ENCODE measurements around the gene BRI3. TPM values are rescaled to one million over a fixed set of nuclear protein-coding genes. Genes with fewer than 3 reads are reported as not detected.

The BRI3 gene
- total RNA-seq, 1 donor from 2014 or later = 240 TPM

DNA sequence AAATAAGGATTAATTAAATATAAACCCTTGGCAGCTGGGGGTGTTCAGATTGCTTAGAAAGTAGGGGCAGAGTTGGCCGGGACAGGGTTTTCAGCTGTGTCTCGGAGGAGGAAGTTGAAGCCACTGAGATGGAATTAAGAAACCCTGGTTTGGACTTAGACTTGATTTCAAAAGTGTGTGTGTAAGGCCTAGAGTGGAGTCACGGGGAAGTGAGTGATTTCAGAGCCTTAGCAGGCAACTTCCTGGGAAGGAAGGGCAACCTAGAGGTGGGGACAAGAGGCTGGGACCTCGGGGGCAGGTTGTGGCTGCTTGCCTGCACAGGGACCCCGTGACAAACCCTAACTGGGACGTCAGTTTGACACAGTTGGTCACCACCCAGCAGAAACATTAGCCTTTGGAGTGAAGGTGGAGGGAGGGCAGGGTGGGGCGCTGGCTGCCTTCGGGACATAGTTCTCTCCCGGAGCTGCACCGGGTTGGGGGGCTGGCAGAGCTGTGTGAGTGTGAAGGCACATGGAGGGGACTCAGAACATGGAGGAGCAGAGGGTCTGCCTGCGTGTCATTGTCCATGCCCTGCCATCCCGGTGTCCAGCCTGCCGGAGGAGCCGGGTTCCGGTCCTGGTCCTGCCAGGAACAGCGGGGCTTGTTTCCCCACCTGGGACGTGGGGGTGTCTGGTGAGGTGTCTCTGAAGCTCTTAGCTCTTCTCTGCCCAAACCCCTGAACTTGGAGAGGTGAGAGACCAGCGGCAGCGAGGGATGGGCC lies 1.8 kb downstream of the BRI3 start:
- ATAC-seq = no peak
- intact Hi-C loops (cut with DNase I) = loop anchor here (5.0 kb wide), 2 partner anchors 119 to 544 kb away; partner anchors contain the start of gene BAIAP2L1

DNA sequence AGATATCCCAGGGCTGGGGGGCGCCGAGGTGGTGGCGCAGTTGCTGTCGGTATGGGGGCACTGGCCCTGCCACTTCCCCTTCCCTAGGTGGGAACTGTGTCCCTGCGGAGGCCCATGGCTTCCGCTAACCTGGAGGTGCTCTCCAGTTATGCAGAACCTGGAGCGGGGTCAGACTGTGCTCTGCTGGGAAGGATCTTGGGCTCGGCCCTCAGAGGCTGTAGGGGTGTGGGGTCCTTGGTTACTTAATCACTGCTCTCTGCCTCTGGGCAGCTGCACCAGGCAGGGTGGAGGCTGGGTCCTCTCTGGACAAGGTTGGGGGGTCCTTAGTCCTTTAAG lies 2.4 kb downstream of the BRI3 start:
- intact Hi-C loops (cut with DNase I) = loop anchor here (5.0 kb wide), 2 partner anchors 118 to 543 kb away; partner anchors contain the start of gene BAIAP2L1
- no peak for DNase-seq (ENCODE audit: missing footprints)

More for the DNA sequence above, 1.8 kb downstream of the BRI3 start:
- no peak for DNase-seq (ENCODE audit: missing footprints)

DNA sequence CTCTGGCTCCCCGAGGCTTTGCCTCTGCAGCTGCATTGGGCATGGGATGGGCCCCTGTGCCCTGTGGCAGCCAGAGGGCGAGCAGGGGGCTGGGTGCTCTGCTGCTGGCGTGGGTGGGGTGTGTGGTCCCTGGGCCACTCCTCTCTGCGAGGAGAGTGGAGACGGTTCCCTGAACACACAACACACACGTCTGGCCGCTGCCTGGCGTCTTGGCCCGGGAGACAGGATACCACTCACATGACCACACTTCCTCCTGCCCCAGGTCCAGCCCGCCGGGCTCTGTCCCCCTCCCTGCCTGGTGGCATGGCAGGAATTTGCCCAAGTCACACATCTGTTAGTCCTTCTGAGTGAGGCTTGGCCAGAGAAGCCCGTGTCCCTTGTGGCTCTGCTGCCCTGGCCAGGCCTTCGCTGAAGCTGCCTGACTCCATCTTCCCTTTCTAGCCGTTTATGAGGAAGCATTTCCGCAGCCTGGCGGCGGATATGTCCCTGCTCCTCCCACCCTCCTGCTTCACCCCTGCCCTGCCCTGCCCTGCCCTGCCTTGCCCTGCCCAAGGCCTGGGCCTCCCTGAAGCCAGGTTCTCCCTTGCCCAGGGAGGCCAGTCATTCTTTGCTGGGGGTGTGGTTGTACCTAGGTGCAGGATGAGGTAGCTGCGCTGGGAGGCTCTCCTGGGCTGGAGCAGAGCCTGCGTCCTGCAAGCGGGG lies 3.0 kb downstream of the BRI3 start:
- ATAC-seq (peak; percentile 57), DNase-seq (ENCODE audit: missing footprints) (peak; percentile 93)
- intact Hi-C loops (cut with DNase I) = loop anchor here (5.0 kb wide), 2 partner anchors 118 to 543 kb away; partner anchors contain the start of gene BAIAP2L1

More for the DNA sequence above, 2.4 kb downstream of the BRI3 start:
- ATAC-seq = no peak

DNA sequence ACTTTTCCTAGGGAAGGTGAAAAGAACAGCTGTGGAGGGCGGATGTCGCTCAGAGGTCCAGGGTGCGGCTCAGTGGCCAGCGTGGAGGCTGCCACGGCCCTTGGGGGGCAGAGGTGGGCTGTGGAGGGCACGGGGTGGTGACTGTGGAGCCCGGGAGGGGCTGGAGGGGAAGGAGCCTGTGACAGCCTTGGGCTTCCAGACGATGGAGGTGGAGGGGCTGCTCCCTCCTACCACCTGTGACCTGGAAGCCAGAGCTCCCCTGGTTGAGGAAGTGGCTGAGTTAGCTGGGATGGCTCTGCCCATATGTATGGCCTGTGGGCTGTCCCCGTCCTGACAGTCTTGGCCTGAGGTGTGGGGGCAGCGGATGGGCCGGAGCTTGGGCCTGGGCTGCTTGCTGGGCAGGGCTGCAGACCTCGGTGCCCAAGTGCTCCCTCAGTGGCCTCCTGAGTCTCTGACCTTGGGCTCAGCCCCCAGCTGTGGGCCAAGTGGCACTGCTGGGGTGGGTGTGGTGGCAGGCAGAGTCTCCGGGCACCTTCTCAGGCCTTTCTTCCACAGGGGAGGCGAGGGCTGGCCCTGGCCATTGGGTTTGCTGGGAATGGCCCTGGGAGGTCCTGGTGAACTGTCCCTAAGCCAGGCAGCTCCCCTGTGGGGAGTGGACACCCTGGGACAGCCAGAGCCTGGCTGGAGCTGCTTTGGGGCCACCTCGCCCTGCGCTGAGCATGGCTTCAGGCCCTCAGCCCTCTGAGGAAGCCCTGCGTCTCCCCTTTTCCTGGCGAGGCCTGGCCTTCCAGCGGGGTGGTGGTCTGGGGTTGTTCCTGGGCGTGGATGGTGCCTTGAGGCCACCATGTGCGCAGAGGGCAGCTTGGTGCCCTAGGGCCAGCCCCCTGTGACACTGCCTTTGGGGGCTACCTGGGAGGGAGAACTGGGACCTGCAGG lies 3.9 kb downstream of the BRI3 start:
- DNase-seq (ENCODE audit: missing footprints) (no peak), ATAC-seq (no peak)
- intact Hi-C loops (cut with DNase I) = no loop called here

DNA sequence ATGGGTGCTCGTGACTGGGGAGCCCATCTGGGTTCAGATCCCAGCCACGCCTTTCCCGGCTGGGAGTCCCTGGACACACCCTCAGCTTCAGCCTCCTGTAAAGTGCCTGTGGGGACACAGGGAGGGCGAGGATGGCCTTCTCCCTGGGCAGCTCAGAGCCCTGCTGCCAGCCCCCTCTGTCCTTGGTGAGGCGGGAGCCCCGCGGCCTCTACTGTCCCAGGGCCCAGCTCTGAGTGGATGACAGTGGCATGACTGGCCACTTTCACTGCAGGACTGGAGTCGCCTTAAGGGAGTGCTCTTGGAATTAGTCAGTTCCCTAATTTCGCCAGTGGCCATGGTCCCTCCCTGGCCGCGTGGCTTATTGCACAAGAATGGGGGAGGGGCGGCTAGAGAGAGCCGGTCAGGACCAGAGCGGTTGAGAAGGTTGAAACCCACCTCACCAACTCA lies 4.6 kb downstream of the BRI3 start:
- peak; percentile 14 for ATAC-seq
- intact Hi-C loops (cut with DNase I) = no loop called here
- peak; percentile 87 for DNase-seq (ENCODE audit: missing footprints)

DNA sequence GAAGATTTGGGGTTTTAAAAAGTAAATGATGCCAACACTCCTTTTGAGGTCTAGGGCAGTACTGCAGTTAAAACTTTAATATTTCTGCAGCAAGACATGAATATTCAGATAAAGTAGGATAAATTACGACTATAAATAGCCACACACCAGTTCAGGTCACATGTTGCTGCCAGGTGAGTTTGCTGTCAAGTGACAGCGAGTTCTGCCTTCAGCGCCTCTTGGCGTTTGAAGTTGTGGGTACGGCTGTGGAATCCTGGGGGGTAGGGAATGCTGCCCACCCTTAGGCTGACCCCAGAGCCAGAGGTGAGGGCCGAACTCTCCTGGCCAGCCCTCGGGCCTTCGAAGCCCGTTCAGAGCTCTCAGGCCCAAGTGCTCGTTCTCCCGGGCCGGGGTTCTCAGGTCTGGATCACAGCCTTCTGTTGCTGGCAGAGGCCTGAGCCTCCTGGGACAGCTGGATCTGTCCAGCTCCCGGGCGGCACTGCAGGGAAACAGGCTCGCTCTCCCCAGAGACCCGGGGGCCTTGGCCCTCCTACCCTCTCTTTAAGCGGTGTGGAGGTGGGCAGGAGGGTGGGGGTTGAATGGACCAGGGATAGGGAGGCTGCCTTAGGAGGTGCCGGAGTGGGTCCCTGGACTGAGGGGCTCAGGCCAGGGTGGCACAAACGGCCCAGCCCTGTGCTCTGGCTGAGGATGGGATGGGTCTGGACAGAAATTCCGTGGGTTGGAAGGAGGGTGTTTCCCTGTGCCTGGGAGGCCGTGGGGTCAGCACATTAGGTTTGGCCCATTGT lies 5.4 kb downstream of the BRI3 start:
- no peak for ATAC-seq
- intact Hi-C loops (cut with DNase I) = no loop called here
- peak; percentile 62 for DNase-seq (ENCODE audit: missing footprints)

DNA sequence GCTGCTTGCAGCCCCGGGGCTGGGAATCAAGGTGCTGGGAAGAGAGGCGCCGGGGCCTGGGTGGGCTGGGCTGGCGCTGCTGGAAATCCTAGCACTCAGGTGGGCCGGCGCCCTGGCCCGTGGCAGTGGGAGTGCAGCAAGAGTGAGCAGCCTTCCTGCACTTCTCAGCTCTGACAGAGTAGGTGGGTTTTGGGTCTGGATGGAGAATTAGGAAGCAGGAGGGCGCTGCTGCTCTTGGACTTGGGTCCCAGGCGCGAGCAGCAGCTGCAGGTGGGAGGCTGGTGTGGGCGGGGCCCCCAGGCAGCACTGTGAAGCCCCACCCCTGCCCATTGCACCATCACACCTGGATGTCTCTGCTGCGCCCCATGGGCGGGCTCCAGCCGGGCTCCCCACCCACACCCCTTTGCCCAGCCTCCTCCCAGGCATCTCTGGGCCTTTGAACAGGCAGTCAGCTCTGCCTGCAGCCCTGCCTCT lies 6.0 kb downstream of the BRI3 start:
- intact Hi-C loops (cut with DNase I) = no loop called here
- ATAC-seq (no peak), DNase-seq (ENCODE audit: missing footprints) (no peak)

DNA sequence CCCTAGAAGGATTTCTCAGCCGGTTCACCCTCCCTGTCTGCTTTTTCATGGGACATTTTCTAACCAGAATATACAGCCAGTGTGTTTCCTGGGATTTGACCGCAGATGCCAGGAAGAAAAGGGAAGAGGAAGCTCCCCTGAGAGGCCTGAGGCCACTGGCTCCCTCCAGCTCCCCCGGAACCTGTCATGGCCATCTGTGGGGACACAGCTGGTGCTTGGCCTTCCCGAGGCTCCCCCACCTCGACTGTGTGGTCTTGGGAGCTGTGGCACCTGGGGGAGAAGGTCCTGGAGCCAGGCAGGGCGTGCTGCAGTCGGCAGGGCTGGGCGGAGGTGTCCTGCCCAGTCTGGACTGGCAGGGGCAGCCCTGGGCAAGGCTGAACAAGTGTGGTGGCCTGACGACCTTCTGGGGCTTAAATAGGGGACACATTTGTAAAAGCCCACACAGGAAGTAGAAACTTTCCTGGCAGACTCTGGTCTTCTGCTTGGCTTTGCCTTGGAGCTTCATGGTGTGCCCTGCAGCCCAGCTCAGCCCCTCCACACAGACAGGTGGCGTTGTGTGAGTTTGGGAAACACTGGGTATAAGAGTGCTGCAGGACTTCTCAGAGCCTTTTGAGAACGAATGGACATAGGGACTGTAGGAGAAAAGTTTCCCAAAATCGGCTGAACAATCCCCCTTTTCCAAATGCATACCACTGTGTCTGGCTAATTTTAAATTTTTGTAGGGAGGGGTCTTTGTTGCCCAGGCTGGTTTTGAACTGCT lies 6.8 kb downstream of the BRI3 start:
- intact Hi-C loops (cut with DNase I) = no loop called here
- DNase-seq (ENCODE audit: missing footprints) = peak; percentile 26
- no peak for ATAC-seq

DNA sequence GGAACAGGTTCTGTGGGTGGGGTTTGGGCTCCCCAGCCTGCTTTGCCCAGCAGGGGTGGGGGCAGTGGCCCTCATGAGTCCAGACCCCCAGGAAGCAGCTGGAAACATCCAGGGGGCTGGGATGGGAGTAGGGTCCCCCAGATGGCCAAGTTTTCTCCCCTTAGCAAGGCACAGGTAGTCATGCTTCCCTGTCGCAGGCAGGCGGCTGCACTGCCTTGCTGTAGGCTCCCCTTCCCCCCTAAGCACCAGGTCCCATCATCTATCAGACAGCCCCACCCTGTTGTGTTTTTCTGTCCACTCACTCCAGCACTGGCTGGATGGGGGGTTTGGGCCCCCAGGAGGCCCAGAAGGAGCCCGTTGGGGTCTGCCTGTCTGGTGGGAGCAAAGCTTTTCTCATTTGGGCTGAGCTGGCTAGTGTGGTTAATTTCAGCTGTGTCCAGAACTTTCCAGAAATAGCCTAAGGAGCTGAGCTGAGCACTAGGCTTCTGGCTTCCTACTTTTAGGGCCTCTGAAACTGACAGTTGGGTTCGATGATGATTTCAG lies 7.9 kb downstream of the BRI3 start:
- no peak for DNase-seq (ENCODE audit: missing footprints)
- intact Hi-C loops (cut with DNase I) = no loop called here

DNA sequence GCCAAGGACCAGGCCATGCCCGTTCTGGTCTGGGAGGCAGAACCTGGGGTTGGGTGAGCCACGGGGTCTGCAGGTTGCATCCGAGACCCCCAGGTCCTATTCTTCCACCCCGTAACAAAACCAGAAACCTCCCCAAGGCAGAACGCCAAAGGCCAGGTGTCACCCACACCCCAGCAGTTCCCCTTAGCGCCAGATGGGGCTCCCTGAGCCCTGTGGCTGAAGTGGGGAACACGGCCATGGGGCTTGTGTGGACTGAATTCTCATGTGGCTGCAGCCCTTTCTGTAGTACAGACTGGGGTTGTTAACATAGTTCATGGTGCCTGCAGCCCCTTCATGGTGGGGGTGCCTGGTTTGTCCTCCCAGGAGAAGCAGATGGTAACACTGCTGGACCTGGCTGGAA lies 10.2 kb downstream of the BRI3 start:
- ATAC-seq (no peak), DNase-seq (ENCODE audit: missing footprints) (peak; percentile 45)
- intact Hi-C loops (cut with DNase I) = no loop called here

More for the DNA sequence above, 7.9 kb downstream of the BRI3 start:
- no peak for ATAC-seq

DNA sequence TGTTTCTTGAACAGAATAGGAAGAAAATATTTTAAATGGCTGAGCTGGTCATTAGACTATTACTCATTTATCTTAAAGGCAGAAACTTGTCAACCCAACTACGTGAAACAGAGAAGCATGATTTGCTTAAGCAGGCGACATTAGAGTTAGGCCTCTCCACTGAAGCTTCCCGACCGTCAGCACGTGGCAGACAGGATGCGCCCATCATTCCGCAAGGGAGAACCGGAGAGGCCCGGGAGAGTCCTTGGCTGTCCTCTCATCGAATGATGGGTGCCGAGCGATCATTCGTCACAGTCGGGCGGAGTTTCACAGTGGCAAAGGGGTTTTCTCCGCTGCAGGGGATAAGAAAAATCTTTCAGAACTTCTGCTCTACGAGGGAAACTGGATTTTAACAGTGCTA lies 11.8 kb downstream of the BRI3 start:
- DNase-seq (ENCODE audit: missing footprints) (no peak), ATAC-seq (no peak)
- intact Hi-C loops (cut with DNase I) = no loop called here

DNA sequence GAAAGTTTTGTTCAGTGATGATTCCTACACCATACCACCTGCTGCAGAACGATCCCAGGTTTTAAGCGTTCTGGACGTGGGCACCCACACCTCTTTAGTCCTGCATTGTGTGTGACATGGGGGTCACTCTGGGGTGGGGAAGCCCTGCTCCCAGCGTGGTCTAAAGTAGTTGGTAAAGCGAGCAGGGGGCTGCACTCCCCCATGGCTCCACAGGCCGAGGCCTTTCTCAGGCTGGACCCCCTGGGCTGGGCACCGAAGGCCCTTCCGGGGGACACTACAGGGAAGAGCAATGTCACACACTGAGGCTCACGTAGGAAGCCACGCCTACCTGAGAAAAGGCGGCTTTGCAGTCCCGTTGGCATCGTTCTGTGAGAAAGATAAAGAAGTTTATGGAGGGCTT lies 12.3 kb downstream of the BRI3 start:
- ATAC-seq (no peak), DNase-seq (ENCODE audit: missing footprints) (no peak)
- intact Hi-C loops (cut with DNase I) = no loop called here

DNA sequence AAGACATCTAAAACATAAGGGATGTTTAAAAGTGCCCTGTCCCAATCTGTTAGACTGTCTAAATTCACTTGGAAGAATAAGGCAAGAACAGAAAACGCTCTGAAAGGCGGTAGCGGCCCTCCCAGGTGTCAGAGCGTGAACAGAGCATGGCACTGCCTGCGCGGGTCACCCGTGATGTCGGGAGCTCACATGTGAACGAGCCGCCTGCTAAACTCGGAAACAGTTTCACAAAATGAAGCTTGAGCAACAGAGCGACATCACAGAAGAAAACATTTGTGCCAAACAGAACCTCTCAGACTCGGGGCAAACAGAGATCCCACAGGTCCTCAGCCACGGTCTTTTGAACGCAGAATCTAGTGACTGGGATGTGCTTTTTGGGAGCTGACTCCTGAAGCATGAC lies 12.8 kb downstream of the BRI3 start:
- DNase-seq (ENCODE audit: missing footprints) (no peak), ATAC-seq (no peak)
- intact Hi-C loops (cut with DNase I) = no loop called here

DNA sequence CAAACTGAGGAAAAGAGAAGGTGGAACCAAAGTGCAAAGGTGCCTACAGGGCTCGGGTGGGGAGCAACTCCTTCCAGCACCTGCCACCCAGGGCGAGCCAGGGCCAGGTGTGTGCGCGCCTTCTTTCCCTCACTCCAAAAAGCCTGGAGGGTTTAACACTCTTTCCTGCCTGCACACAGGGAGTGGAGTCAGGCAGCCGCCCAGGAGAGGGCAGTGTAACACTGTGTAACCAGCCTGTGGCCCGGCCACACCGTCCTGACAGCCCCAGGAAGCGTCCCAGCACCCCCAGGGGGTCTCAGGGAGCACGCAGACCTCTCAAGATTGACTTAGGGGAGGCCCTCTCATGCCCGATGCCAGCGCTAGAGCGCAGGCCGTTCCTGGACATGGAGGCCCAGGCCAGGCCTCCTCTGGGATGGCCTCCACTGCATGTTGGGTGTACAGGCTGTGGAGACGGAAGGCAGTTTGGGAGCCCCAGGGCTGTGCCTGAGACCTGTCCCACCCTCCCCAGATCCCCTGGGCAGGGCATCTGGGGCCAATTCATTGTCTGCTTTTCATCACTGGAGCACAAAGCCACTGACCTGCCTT lies 13.4 kb downstream of the BRI3 start:
- ATAC-seq (peak; percentile 54), DNase-seq (ENCODE audit: missing footprints) (no peak)
- intact Hi-C loops (cut with DNase I) = loop anchor here (1.0 kb wide), 1 partner anchor 106 kb away; the partner anchor contains the start of gene BAIAP2L1

DNA sequence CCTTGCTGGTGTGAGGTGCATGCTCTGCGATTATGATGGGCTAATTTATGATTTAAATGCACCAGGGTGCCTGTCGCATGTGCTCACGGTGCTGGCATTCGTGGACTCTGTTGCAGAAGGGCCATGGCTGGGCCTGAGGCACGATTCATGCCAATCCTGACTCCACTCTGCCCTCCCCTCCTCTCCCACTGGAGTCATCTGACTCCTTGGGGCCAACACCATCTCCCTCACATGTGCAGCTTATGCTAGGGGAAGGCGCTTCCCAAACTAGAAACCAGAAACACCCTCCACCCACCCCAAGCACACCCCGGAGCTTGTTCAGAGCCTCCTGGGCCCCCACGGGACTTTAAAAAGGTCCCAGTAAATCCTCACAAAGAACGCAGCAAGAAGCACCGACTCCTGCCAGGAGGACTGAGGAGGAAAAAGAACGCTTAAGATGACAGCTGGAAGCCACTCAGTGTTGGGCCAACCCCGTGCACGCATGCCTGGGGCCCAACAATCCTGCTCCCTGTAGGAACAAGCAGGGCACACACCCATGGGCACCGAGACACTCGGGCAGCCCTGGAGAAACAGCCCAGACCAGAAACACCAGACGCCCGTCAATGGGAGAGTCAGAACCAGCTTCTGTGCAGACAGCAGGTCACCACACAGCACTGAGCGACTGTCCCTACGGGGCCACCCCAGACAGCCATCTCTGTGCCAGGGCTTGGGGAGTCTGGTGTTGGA lies 14.1 kb downstream of the BRI3 start:
- intact Hi-C loops (cut with DNase I) = loop anchor here (1.0 kb wide), 1 partner anchor 106 kb away; the partner anchor contains the start of gene BAIAP2L1
- ATAC-seq (peak; percentile 29), DNase-seq (ENCODE audit: missing footprints) (no peak)

DNA sequence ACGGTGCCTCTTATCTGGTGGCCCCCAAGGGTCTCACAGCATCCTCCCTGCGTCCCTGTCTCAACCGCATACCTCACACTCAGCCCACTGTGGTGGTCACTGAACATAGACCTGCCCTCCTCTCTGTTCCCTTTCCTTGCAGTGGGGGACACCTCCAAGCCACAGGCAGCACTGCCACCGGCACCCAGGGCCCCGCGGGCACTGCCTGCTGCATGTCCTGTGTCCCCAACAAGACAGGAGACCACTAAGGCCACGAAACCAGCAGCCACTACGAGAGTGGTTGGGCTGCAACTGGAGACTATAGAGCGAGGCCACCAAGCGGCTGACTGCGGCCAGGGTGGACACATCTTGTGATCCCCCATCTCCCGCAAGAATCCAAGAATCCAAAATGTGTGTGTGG lies 15.3 kb downstream of the BRI3 start:
- DNase-seq (ENCODE audit: missing footprints) = no peak
- intact Hi-C loops (cut with DNase I) = no loop called here
- ATAC-seq = no peak
